Esophagus squamous epithelium (tissue), 4 donors: Measurements from ENCODE around the gene TFG.

Experiments
- POLR2A ChIP-seq, 4 donors: fragments of 450-650 bp; IDR thresholded peaks; one replicate each; pipeline ENCODE4 v1.6.1; 2017; ENCODE audit warnings: antibody characterized with exemption in 4 of 4, mild to moderate bottlenecking in 4 of 4, moderate library complexity in 3 of 4
- TF ChIP-seq, protein P1 (sequence below), 6 experiments: fragments of 450-650 bp in 4 of 6; fragments of 200-600 bp in 2 of 6; sonication (generic) in 2 of 6; IDR thresholded peaks; one replicate each; pipeline ENCODE4 v1.5.1; 2016 to 2019; ENCODE audit warnings: antibody characterized with exemption in 6 of 6, mild to moderate bottlenecking in 4 of 6, moderate library complexity in 4 of 6

DNA sequence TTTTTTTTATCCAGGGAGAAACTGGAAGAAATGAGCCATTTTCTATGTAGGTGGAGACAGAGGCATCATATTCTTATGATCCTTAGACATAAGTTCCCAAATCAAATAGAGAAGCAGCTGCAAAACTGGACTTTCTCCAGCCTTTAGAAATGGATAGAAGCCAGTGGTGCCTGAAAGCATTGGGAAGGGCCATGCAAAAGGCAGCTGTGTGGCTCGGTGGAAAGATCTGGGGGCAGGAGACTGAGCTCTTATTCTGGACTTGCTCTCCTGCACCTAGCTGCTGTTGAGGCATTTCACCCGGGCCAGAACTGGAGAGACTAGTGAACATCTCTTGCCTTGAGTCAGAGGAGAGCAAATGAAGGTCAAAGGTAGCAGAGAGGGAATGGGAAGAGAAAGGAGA, 73.1 kb downstream of the TFG start:
- TF ChIP-seq, protein P1, sequence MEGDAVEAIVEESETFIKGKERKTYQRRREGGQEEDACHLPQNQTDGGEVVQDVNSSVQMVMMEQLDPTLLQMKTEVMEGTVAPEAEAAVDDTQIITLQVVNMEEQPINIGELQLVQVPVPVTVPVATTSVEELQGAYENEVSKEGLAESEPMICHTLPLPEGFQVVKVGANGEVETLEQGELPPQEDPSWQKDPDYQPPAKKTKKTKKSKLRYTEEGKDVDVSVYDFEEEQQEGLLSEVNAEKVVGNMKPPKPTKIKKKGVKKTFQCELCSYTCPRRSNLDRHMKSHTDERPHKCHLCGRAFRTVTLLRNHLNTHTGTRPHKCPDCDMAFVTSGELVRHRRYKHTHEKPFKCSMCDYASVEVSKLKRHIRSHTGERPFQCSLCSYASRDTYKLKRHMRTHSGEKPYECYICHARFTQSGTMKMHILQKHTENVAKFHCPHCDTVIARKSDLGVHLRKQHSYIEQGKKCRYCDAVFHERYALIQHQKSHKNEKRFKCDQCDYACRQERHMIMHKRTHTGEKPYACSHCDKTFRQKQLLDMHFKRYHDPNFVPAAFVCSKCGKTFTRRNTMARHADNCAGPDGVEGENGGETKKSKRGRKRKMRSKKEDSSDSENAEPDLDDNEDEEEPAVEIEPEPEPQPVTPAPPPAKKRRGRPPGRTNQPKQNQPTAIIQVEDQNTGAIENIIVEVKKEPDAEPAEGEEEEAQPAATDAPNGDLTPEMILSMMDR (IDR thresholded peaks at IDR 0.05), result no peak
- TF ChIP-seq POLR2A (IDR thresholded peaks at IDR 0.05), result no peak
